DOHH2 (cell line): ENCODE measurements around the gene METTL26.

Source experiments
- CTCF ChIP-seq: fragments of 200-600 bp; sonication (generic); IDR thresholded peaks from one replicate; pipeline ENCODE4 v1.5.1; 2014; ENCODE audit warnings: antibody characterized with exemption, mild to moderate bottlenecking, low read depth, low read length; ENCODE audit not compliant: poor library complexity, severe bottlenecking
- EZH2phosphoT487 ChIP-seq: fragments of 200-600 bp; sonication (generic); IDR thresholded peaks from 2 replicates; pipeline ENCODE4 v1.6.1; 2017; ENCODE audit warnings: borderline replicate concordance, mild to moderate bottlenecking, antibody characterized with exemption, low read length, moderate library complexity, mixed read lengths

GRCh38 chr16:678209-678857 is 42.2 kb upstream of the METTL26 start:
- TF ChIP-seq CTCF (no peak), EZH2phosphoT487 (no peak)
